ENCODE data around the gene HSPA9. TPM values are rescaled to one million over a fixed set of nuclear protein-coding genes. Genes with fewer than 3 reads are reported as not detected.
A peak's percentile ranks its signal among the peaks of the same experiment; 100 is the strongest.

HSPA9 gene
- total and polyA plus RNA-seq, 8 donors = 68.8 to 427 (median 175) TPM

- Histone ChIP-seq H3K36me3 (no peaks in the 10 kb centered on the region), H3K27me3 (no peaks in the 10 kb centered on the region), H3K9me3 (no peaks in the 10 kb centered on the region), H3K27ac (peak overlapping the region in 3 of 5 donors; percentile 9 to 55 (median 27)), H3K4me1 (peaks cover 22 to 34% (median 27%) of the 10 kb centered on the region in 4 donors), H3K4me3 (peak overlapping the region in 3 of 4 donors; percentile 37 to 42 (median 42))
- intact Hi-C loops (cut with DNase I; ENCODE audit: low total_unique reads) = no loop called here
- WGBS, 5 donors = 35 to 56% (median 50%) methylated on average over 9 to 10 of the region's 10 CpGs
- TF ChIP-seq POLR2A (IDR thresholded peaks at IDR 0.05) = no peak
- DNase-seq = peak in 1 of 2 donors; percentile 44
These were observed 35.3 kb upstream of the HSPA9 start for GRCh38 chr5:138610415-138610917.

- 77 to 84% (median 82%) methylated on average over 6 of the region's 6 CpGs for WGBS, 5 donors
- H3K4me1 ChIP-seq = peaks cover 20 to 29% (median 22%) of the 10 kb centered on the region in 4 donors
These were observed 31.3 kb upstream of the HSPA9 start for GRCh38 chr5:138606378-138607064.

GRCh38 chr5:138605254-138605972 is 30.2 kb upstream of the HSPA9 start:
- peaks cover 9 to 18% (median 12%) of the 10 kb centered on the region in 4 donors for H3K4me1 ChIP-seq
- no peaks in the 10 kb centered on the region for H3K27me3 ChIP-seq
- DNase-seq = peak in 1 of 2 donors; percentile 34
- no peak overlapping the region for H3K27ac ChIP-seq
- intact Hi-C loops (cut with DNase I; ENCODE audit: low total_unique reads) = no loop called here
- no peaks in the 10 kb centered on the region for H3K36me3 ChIP-seq
- WGBS, 5 donors = 36 to 77% (median 58%) methylated on average over 2 of the region's 2 CpGs
- no peaks in the 10 kb centered on the region for H3K9me3 ChIP-seq
- TF ChIP-seq CTCF (IDR thresholded peaks at IDR 0.05) = no peak
- TF ChIP-seq EP300 (IDR thresholded peaks at IDR 0.05) = no peak
- TF ChIP-seq POLR2AphosphoS5 (IDR thresholded peaks at IDR 0.05) = no peak
- no peak for TF ChIP-seq POLR2A (IDR thresholded peaks at IDR 0.05)
- H3K4me3 ChIP-seq = no peak overlapping the region

More at GRCh38 chr5:138606378-138607064, 31.3 kb upstream of the HSPA9 start:
- Histone ChIP-seq H3K27me3 (no peaks in the 10 kb centered on the region), H3K27ac (no peak overlapping the region), H3K9me3 (no peaks in the 10 kb centered on the region), H3K4me3 (no peak overlapping the region), H3K36me3 (no peaks in the 10 kb centered on the region)
- DNase-seq = no peak
- intact Hi-C loops (cut with DNase I; ENCODE audit: low total_unique reads) = no loop called here
- no peak for TF ChIP-seq EP300 (IDR thresholded peaks at IDR 0.05)

- no peak overlapping the region for H3K27ac ChIP-seq
These were observed 29.1 kb upstream of the HSPA9 start for GRCh38 chr5:138604176-138604785.

More at GRCh38 chr5:138604176-138604785, 29.1 kb upstream of the HSPA9 start:
- Histone ChIP-seq H3K4me3 (no peak overlapping the region), H3K4me1 (peaks cover 0 to 7% (median 1%) of the 10 kb centered on the region in 4 donors), H3K27me3 (no peaks in the 10 kb centered on the region), H3K36me3 (no peaks in the 10 kb centered on the region), H3K9me3 (no peaks in the 10 kb centered on the region)
- TF ChIP-seq CTCF (IDR thresholded peaks at IDR 0.05) (no peak), POLR2AphosphoS5 (IDR thresholded peaks at IDR 0.05) (no peak), POLR2A (IDR thresholded peaks at IDR 0.05) (no peak), EP300 (IDR thresholded peaks at IDR 0.05) (no peak)
- WGBS, 5 donors = 93 to 94% (median 94%) methylated on average over 10 of the region's 10 CpGs
- no peak for DNase-seq
- intact Hi-C loops (cut with DNase I; ENCODE audit: low total_unique reads) = no loop called here

All from stomach (tissue), 9 donors.